Colonic mucosa (tissue), 4 donors: Measurements from ENCODE around the gene SDCBP2. TPM values are rescaled to one million over a fixed set of nuclear protein-coding genes. Genes with fewer than 3 reads are reported as not detected.

ENCODE experiments used
- DNase-seq: peaks from one replicate; pipeline ENCODE4 v3.0.0-alpha.2; 2020
- H3K27ac ChIP-seq: fragments of 200-600 bp; one replicate; pipeline ENCODE4 v1.8.0; 2021
- H3K27me3 ChIP-seq: fragments of 200-600 bp; one replicate; pipeline ENCODE4 v1.8.0; 2021
- H3K36me3 ChIP-seq: fragments of 200-600 bp; one replicate; pipeline ENCODE4 v1.8.0; 2021
- H3K4me1 ChIP-seq: fragments of 200-600 bp; one replicate; pipeline ENCODE4 v1.8.0; 2021; ENCODE audit warnings: mild to moderate bottlenecking
- H3K4me3 ChIP-seq: fragments of 200-600 bp; one replicate; pipeline ENCODE4 v1.8.0; 2021
- H3K9ac ChIP-seq, 2 donors: one replicate each; pipeline ENCODE4 v1.7.0; 2013; ENCODE audit warnings: control low read depth in 2 of 2, low read depth in 2 of 2, low read length in 2 of 2
- H3K9me3 ChIP-seq: fragments of 200-600 bp; one replicate; pipeline ENCODE4 v1.8.0; 2021
- CTCF ChIP-seq: fragments of 200-600 bp; IDR thresholded peaks from one replicate; pipeline ENCODE4 v1.8.0; 2022; ENCODE audit warnings: antibody characterized with exemption, mild to moderate bottlenecking
- intact Hi-C: fragments of 100-400 bp; cut with DNase I; formaldehyde crosslinking; loops from one replicate; pipeline ENCODE4 v1.14.1; 2022
- total RNA-seq, 2 donors: library from RNA; stranded (reverse); fragmentation: NEBNext Ultra II Directional in 1 of 2; extraction: Animal tissue kit (Norgen Biotek cat#: 25700) in 1 of 2; gene quantifications; one replicate each; pipeline ENCODE4 v1.2.1, GENCODE V29; 2021
- donor health status: healthy.
- donor health status: DM: no; HTN: no; CAD: no.
- donor health status: DM: no; HTN: no; CAD: no.

SDCBP2 gene
- total RNA-seq, 2 donors from 2014 or later = 202 to 345 TPM

GRCh38 chr20:1327827-1328679 lies 886 bp downstream of the SDCBP2 start:
- TF ChIP-seq CTCF = no peak
- peak; percentile 56 for DNase-seq
- H3K27ac ChIP-seq = peak overlapping the region; percentile 97

GRCh38 chr20:1327241-1327653 lies 1.7 kb downstream of the SDCBP2 start:
- H3K27ac ChIP-seq = peak overlapping the region; percentile 97
- H3K4me3 ChIP-seq = peak overlapping the region; percentile 70
- H3K9ac ChIP-seq = peak overlapping the region; percentile 5 to 93
- H3K9me3 ChIP-seq = no peaks in the 10 kb centered on the region
- peaks cover 6% of the 10 kb centered on the region for H3K4me1 ChIP-seq
- H3K27me3 ChIP-seq = no peaks in the 10 kb centered on the region
- no peak for TF ChIP-seq CTCF
- intact Hi-C loops = loop anchor here (5.0 kb wide), 1 partner anchor 65 kb away; the partner anchor contains the start of gene FKBP1A
- DNase-seq = peak; percentile 61
- no peaks in the 10 kb centered on the region for H3K36me3 ChIP-seq

More at GRCh38 chr20:1327827-1328679, 886 bp downstream of the SDCBP2 start:
- Histone ChIP-seq H3K4me1 (peaks cover 6% of the 10 kb centered on the region), H3K36me3 (no peaks in the 10 kb centered on the region), H3K27me3 (no peaks in the 10 kb centered on the region), H3K9me3 (no peaks in the 10 kb centered on the region), H3K4me3 (peak overlapping the region; percentile 70), H3K9ac (peak overlapping the region; percentile 78 to 93)
- intact Hi-C loops = loop anchor here (5.0 kb wide), 1 partner anchor 64 kb away; the partner anchor contains the start of gene FKBP1A

GRCh38 chr20:1326031-1326930 lies 2.7 kb downstream of the SDCBP2 start:
- TF ChIP-seq CTCF = no peak
- peak; percentile 16 for DNase-seq
- Histone ChIP-seq H3K9ac (peak overlapping the region; percentile 90 to 93), H3K27ac (peak overlapping the region; percentile 97), H3K27me3 (no peaks in the 10 kb centered on the region), H3K9me3 (no peaks in the 10 kb centered on the region), H3K4me1 (peaks cover 6% of the 10 kb centered on the region), H3K36me3 (no peaks in the 10 kb centered on the region), H3K4me3 (peak overlapping the region; percentile 70)
- intact Hi-C loops = loop anchor here (5.0 kb wide), 1 partner anchor 66 kb away; the partner anchor contains the start of gene FKBP1A

GRCh38 chr20:1325173-1326030 lies 3.5 kb downstream of the SDCBP2 start:
- Histone ChIP-seq H3K36me3 (no peaks in the 10 kb centered on the region), H3K4me3 (peak overlapping the region; percentile 70), H3K27ac (peak overlapping the region; percentile 97), H3K4me1 (peaks cover 2% of the 10 kb centered on the region), H3K9me3 (no peaks in the 10 kb centered on the region), H3K27me3 (no peaks in the 10 kb centered on the region), H3K9ac (peak overlapping the region; percentile 90 to 93)
- TF ChIP-seq CTCF = no peak
- peak; percentile 98 for DNase-seq
- intact Hi-C loops = loop anchor here (5.0 kb wide), 1 partner anchor 67 kb away; the partner anchor contains the start of gene FKBP1A
